H1 (cell line): ENCODE measurements around the gene GRM1. TPM values are rescaled to one million over a fixed set of nuclear protein-coding genes. Genes with fewer than 3 reads are reported as not detected.

ENCODE experiments used
- CTCF ChIA-PET: fragments of 300-600 bp; sonication (Branson Sonifier 250); formaldehyde crosslinking; loops from one replicate; lab custom pipeline; 2021; ENCODE audit not compliant: partially characterized antibody; lab: Charles Lee
- POLR2A ChIA-PET: fragments of 300-600 bp; sonication (Branson Sonifier 250); formaldehyde crosslinking; loops from one replicate; lab custom pipeline; 2021; ENCODE audit warnings: inconsistent platforms; ENCODE audit not compliant: partially characterized antibody; lab: Charles Lee
- DNase-seq, 2 experiments: peaks; one replicate each; pipeline versions ENCODE4 v3.0.0 to v3.0.0-alpha.2; 2010 to 2022; ENCODE audit warnings: low spot score in 2 of 2, low read depth in 1 of 2, mixed read lengths in 1 of 2
- FAIRE-seq: peaks from 2 replicates; lab custom pipeline; 2011; peaks lifted over from hg19 to GRCh38; lab: Jason Lieb, UNC
- H2AFZ ChIP-seq: 2 replicates; pipeline ENCODE4 v1.8.1; 2012; ENCODE audit warnings: low read length, inconsistent platforms
- H2AK5ac ChIP-seq: 2 replicates; pipeline ENCODE4 v1.6.1; 2013; ENCODE audit warnings: low read depth, low read length
- H2BK120ac ChIP-seq: replicated peaks from 2 replicates; pipeline ENCODE3; 2013; ENCODE audit warnings: low read depth, low read length, inconsistent platforms
- H2BK12ac ChIP-seq: 2 replicates; pipeline ENCODE4 v1.6.1; 2013; ENCODE audit warnings: low read depth, low read length
- H2BK15ac ChIP-seq: 2 replicates; pipeline ENCODE4 v1.6.1; 2013; ENCODE audit warnings: low read length
- H2BK20ac ChIP-seq: 2 replicates; pipeline ENCODE4 v1.6.1; 2013; ENCODE audit warnings: low read length
- H2BK5ac ChIP-seq: 2 replicates; pipeline ENCODE4 v1.6.1; 2013; ENCODE audit warnings: low read depth, low read length
- H3K14ac ChIP-seq: 2 replicates; pipeline ENCODE4 v1.6.1; 2013; ENCODE audit warnings: inconsistent platforms; ENCODE audit not compliant: insufficient read length
- H3K18ac ChIP-seq: 2 replicates; pipeline ENCODE4 v1.6.1; 2013; ENCODE audit warnings: low read length; ENCODE audit errors: extremely low read depth
- H3K23ac ChIP-seq: 2 replicates; pipeline ENCODE4 v1.6.1; 2013; ENCODE audit warnings: inconsistent platforms; ENCODE audit not compliant: insufficient read length
- H3K23me2 ChIP-seq: 2 replicates; pipeline ENCODE4 v1.6.1; 2013; ENCODE audit warnings: low read depth, low read length
- H3K27ac ChIP-seq: 2 replicates; pipeline ENCODE4 v1.6.1; 2011; ENCODE audit warnings: low read depth, low read length, inconsistent platforms
- H3K27me3 ChIP-seq, 4 experiments: replicated peaks in 1 of 4; 1 replicate in 1 of 4; 2 replicates in 3 of 4; pipeline versions ENCODE4 v1.6.1 to v1.8.1; 2011 to 2013; ENCODE audit warnings: low read length in 3 of 4, mild to moderate bottlenecking in 3 of 4, inconsistent platforms in 2 of 4, mixed read lengths in 2 of 4, moderate library complexity in 1 of 4; ENCODE audit not compliant: control insufficient read depth in 3 of 4, insufficient read depth in 3 of 4; ENCODE audit errors: extremely low read depth in 1 of 4
- H3K36me3 ChIP-seq, 4 experiments: 2 replicates each; pipeline versions ENCODE4 v1.6.1 to v1.8.1; 2011 to 2013; ENCODE audit warnings: mild to moderate bottlenecking in 4 of 4, low read length in 3 of 4, moderate library complexity in 2 of 4, control low read depth in 1 of 4, inconsistent platforms in 1 of 4; ENCODE audit not compliant: insufficient read depth in 4 of 4, control insufficient read depth in 2 of 4
- H3K4ac ChIP-seq: replicated peaks from 2 replicates; pipeline ENCODE3; 2013; ENCODE audit warnings: low read length, low read depth, mixed read lengths, inconsistent platforms; ENCODE audit not compliant: insufficient read length
- H3K4me1 ChIP-seq, 4 experiments: replicated peaks in 1 of 4; 1 replicate in 1 of 4; 2 replicates in 3 of 4; pipeline versions ENCODE4 v1.6.1 to v1.8.1; 2011 to 2013; ENCODE audit warnings: low read length in 3 of 4, inconsistent platforms in 2 of 4, mixed read lengths in 1 of 4; ENCODE audit not compliant: insufficient read depth in 4 of 4, control insufficient read depth in 3 of 4
- H3K4me2 ChIP-seq, 2 experiments: 2 replicates each; pipeline versions ENCODE4 v1.6.1 to v1.8.1; 2011 to 2013; ENCODE audit warnings: low read depth in 2 of 2, low read length in 2 of 2, control low read depth in 1 of 2, inconsistent platforms in 1 of 2, mild to moderate bottlenecking in 1 of 2; ENCODE audit not compliant: insufficient read depth in 1 of 2
- H3K4me3 ChIP-seq, 4 experiments: fragments of 200-600, 300-600 bp in 1 of 4; sonication (generic), shearing (Covaris generic), sonication (Bioruptor Twin) in 1 of 4; 2 replicates each; pipeline versions ENCODE4 v1.5.1 to v1.8.1; 2011 to 2016; ENCODE audit warnings: low read length in 4 of 4, low read depth in 3 of 4, control low read depth in 2 of 4, inconsistent platforms in 2 of 4, mild to moderate bottlenecking in 2 of 4, mixed read lengths in 1 of 4, moderate library complexity in 1 of 4; ENCODE audit not compliant: insufficient read depth in 2 of 4; ENCODE audit errors: extremely low read depth in 1 of 4
- H3K56ac ChIP-seq: replicated peaks from 2 replicates; pipeline ENCODE3; 2013; ENCODE audit warnings: low read depth, mild to moderate bottlenecking, mixed read lengths, low read length, inconsistent platforms; ENCODE audit not compliant: insufficient read length
- H3K79me1 ChIP-seq: 2 replicates; pipeline ENCODE4 v1.6.1; 2013; ENCODE audit warnings: low read depth, low read length, control low read depth
- H3K79me2 ChIP-seq, 2 experiments: 2 replicates each; pipeline versions ENCODE4 v1.6.1 to v1.8.1; 2012 to 2013; ENCODE audit warnings: low read length in 2 of 2, mild to moderate bottlenecking in 2 of 2, inconsistent platforms in 1 of 2; ENCODE audit not compliant: insufficient read depth in 2 of 2, control insufficient read depth in 1 of 2
- H3K9ac ChIP-seq, 4 experiments: replicated peaks in 1 of 4; 1 replicate in 1 of 4; 2 replicates in 3 of 4; pipeline versions ENCODE4 v1.6.1 to v1.8.1; 2011 to 2013; ENCODE audit warnings: low read depth in 3 of 4, low read length in 3 of 4, control low read depth in 2 of 4, mild to moderate bottlenecking in 2 of 4, moderate library complexity in 2 of 4, inconsistent platforms in 1 of 4; ENCODE audit errors: extremely low read depth in 1 of 4
- H3K9me3 ChIP-seq, 2 experiments: 2 replicates each; pipeline versions ENCODE4 v1.6.1 to v1.8.1; 2012 to 2013; ENCODE audit warnings: mild to moderate bottlenecking in 2 of 2, moderate library complexity in 2 of 2, control low read depth in 1 of 2, inconsistent platforms in 1 of 2, low read depth in 1 of 2, low read length in 1 of 2, mixed read lengths in 1 of 2; ENCODE audit not compliant: insufficient read depth in 2 of 2
- H4K20me1 ChIP-seq, 2 experiments: replicated peaks in 1 of 2; 2 replicates each; pipeline versions ENCODE3 to v1.8.1; 2011 to 2013; ENCODE audit warnings: inconsistent platforms in 2 of 2, low read length in 2 of 2, mild to moderate bottlenecking in 1 of 2; ENCODE audit not compliant: insufficient read depth in 2 of 2, control insufficient read depth in 1 of 2
- H4K5ac ChIP-seq: 2 replicates; pipeline ENCODE4 v1.6.1; 2013; ENCODE audit warnings: low read length, low read depth, mixed read lengths, inconsistent platforms; ENCODE audit not compliant: insufficient read length
- H4K8ac ChIP-seq: 2 replicates; pipeline ENCODE4 v1.8.0; 2013; ENCODE audit warnings: mild to moderate bottlenecking, moderate library complexity, low read length, inconsistent platforms; ENCODE audit not compliant: insufficient read depth; ENCODE audit errors: extremely low read depth
- H4K91ac ChIP-seq: replicated peaks from 2 replicates; pipeline ENCODE3; 2013; ENCODE audit warnings: low read length, mixed read lengths, inconsistent platforms; ENCODE audit not compliant: insufficient read length
- CBX8 ChIP-seq: fragments of 300-800, 300-1000 bp; sonication (generic); IDR thresholded peaks from 2 replicates; pipeline ENCODE4 v1.7.1; 2016; ENCODE audit warnings: low read depth, low read length, borderline replicate concordance
- CHD2 ChIP-seq: IDR thresholded peaks from 2 replicates; pipeline ENCODE4 v1.6.1; 2012; ENCODE audit warnings: low read length, improper control_type of control experiment
- FOSL1 ChIP-seq: IDR thresholded peaks from 2 replicates; pipeline ENCODE4 v1.6.1; 2011; ENCODE audit warnings: mild to moderate bottlenecking, low read depth, low read length, moderate library complexity; ENCODE audit not compliant: insufficient read depth
- KDM1A ChIP-seq: fragments of 200-600, 300-600 bp; sonication (generic); IDR thresholded peaks from 2 replicates; pipeline ENCODE4 v1.7.1; 2016; ENCODE audit warnings: mild to moderate bottlenecking, low read length, borderline replicate concordance
- RBBP5 ChIP-seq: IDR thresholded peaks from 2 replicates; pipeline ENCODE4 v1.7.1; 2012; ENCODE audit warnings: low read depth, mild to moderate bottlenecking, inconsistent platforms, low read length, moderate library complexity, borderline replicate concordance
- RNF2 ChIP-seq: fragments of 200-900, 300-1000 bp; sonication (generic); IDR thresholded peaks from 2 replicates; pipeline ENCODE4 v1.7.1; 2016; ENCODE audit warnings: borderline replicate concordance, low read depth, mild to moderate bottlenecking, antibody characterized with exemption, low read length; ENCODE audit not compliant: poor library complexity, severe bottlenecking; ENCODE audit errors: missing control alignments
- SAP30 ChIP-seq: fragments of 300-600 bp; sonication (generic); IDR thresholded peaks from 2 replicates; pipeline ENCODE4 v1.7.1; 2012; ENCODE audit warnings: low read length, moderate library complexity, mild to moderate bottlenecking, inconsistent platforms; ENCODE audit not compliant: insufficient read depth, insufficient replicate concordance
- SIN3A ChIP-seq, 2 experiments: IDR thresholded peaks in 1 of 2; conservative IDR thresholded peaks in 1 of 2; 2 replicates each; pipeline ENCODE4 v1.6.1; 2011 to 2012; ENCODE audit warnings: low read length in 2 of 2, improper control_type of control experiment in 1 of 2, low read depth in 1 of 2, mild to moderate bottlenecking in 1 of 2
- SIX5 ChIP-seq: IDR thresholded peaks from 2 replicates; pipeline ENCODE4 v1.6.1; 2011; ENCODE audit warnings: mild to moderate bottlenecking, low read depth, low read length
- SUZ12 ChIP-seq: fragments of 200-600 bp; sonication (generic); IDR thresholded peaks from 2 replicates; pipeline ENCODE4 v1.6.1; 2012; ENCODE audit warnings: mild to moderate bottlenecking, inconsistent platforms, low read length, moderate library complexity, mixed read lengths
- YY1 ChIP-seq: IDR thresholded peaks from 2 replicates; pipeline ENCODE4 v1.6.1; 2011; ENCODE audit warnings: low read depth, mild to moderate bottlenecking, low read length
- polyA plus RNA-seq, 7 experiments: library from polyadenylated mRNA; depleted of rRNA in 3 of 7; stranded (reverse) in 5 of 7; unstranded in 2 of 7; fragments of >200 nt in 5 of 7; fragments of 200-250 nt in 2 of 7; gene quantifications; 1 replicate in 5 of 7; 2 replicates in 1 of 7; 4 replicates in 1 of 7; pipeline versions ENCODE4 v1.2.1 to v1.2.3, GENCODE V29; 2011 to 2013; ENCODE audit warnings: missing spikeins in 2 of 7, mixed read lengths in 2 of 7
- total RNA-seq: library from RNA; stranded (reverse); fragmentation: NEBNext Ultra II Directional; extraction: Animal tissue kit (Norgen Biotek cat#: 25700); gene quantifications from 2 replicates; pipeline ENCODE4 v1.2.1, GENCODE V29; 2021
- TF ChIP-seq, protein P1 (sequence below): IDR thresholded peaks from 2 replicates; pipeline ENCODE4 v1.6.1; 2012; ENCODE audit warnings: inconsistent platforms

The GRM1 gene
- total and polyA plus RNA-seq, 2 of the 8 experiments (the other 6 are each of a cell fraction or from before 2014, with no cell fraction given), result 0.15 to 1.3 TPM

DNA sequence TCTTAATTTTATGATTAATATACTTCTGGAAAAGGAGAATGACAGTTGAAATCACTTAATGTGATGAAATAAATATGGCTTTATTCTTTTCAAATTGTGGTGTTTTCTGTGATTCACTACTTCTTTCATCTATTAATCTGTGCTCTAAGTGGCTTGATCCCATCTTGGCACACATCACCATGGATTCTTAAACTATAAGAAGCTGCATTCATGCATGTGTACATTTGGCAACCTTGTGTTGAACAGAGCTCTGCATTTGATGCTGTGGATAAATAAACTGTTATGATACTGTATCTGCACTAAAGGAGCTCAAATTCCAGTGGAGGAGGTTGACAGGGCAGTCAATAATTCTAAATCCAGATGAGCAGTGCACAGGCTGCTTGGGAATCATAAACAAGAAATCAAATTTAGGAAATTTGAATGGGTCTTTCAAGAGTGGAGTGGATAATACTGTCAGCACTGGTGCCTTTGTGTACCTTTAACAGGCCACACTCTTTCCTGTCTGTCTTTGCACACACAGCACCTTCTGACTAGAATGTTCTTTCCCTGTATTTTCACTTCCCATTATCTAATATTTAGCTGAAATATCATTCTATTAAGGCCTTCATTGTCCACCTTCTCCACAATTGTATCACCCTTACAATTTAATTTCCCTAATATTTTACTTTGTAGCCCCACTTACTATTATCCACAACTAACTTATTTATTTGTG, 252.9 kb downstream of the GRM1 start:
- FAIRE-seq, result no peak
- H4K8ac ChIP-seq, result no peak overlapping the region
- H3K4me1 ChIP-seq, result no peaks in the 10 kb centered on the region
- ChIA-PET POLR2A (no interaction called here), CTCF (no interaction called here)
- H3K14ac ChIP-seq, result no peak overlapping the region
- no peaks in the 10 kb centered on the region for H3K36me3 ChIP-seq
- no peak overlapping the region for H3K4me3 ChIP-seq
- no peak overlapping the region for H3K4me2 ChIP-seq
- H3K23me2 ChIP-seq, result no peaks in the 10 kb centered on the region
- no peak overlapping the region for H3K9ac ChIP-seq
- H2BK15ac ChIP-seq, result no peak overlapping the region
- no peak for DNase-seq
- no peak overlapping the region for H2BK5ac ChIP-seq
- no peak overlapping the region for H2AK5ac ChIP-seq
- no peaks in the 10 kb centered on the region for H4K20me1 ChIP-seq
- no peak overlapping the region for H2BK20ac ChIP-seq
- H2BK120ac ChIP-seq, result no peak overlapping the region
- H3K4ac ChIP-seq, result no peak overlapping the region
- no peak overlapping the region for H3K23ac ChIP-seq
- H4K91ac ChIP-seq, result no peak overlapping the region
- H3K18ac ChIP-seq, result no peak overlapping the region
- H3K27ac ChIP-seq, result no peak overlapping the region
- H3K27me3 ChIP-seq, result no peaks in the 10 kb centered on the region
- H3K79me1 ChIP-seq, result no peaks in the 10 kb centered on the region
- no peaks in the 10 kb centered on the region for H3K9me3 ChIP-seq
- H3K56ac ChIP-seq, result no peak overlapping the region
- H3K79me2 ChIP-seq, result no peaks in the 10 kb centered on the region
- no peak overlapping the region for H2BK12ac ChIP-seq
- no peak overlapping the region for H4K5ac ChIP-seq
- no peak overlapping the region for H2AFZ ChIP-seq
- TF ChIP-seq CHD2 (no peak), RNF2 (no peak), YY1 (no peak), RBBP5 (no peak), FOSL1 (no peak), SAP30 (no peak), SIN3A (conservative IDR thresholded peaks at IDR 0.05 in 1 of 2, IDR thresholded peaks at IDR 0.05 in 1 of 2; ENCODE audit: low read depth in 1 of 2, low read length in 2 of 2) (no peak), KDM1A (no peak), SUZ12 (no peak), CBX8 (no peak), SIX5 (no peak)
- TF ChIP-seq, protein P1, sequence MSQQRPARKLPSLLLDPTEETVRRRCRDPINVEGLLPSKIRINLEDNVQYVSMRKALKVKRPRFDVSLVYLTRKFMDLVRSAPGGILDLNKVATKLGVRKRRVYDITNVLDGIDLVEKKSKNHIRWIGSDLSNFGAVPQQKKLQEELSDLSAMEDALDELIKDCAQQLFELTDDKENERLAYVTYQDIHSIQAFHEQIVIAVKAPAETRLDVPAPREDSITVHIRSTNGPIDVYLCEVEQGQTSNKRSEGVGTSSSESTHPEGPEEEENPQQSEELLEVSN, result no peak
